ENCODE data around the gene GIPC2. TPM values are rescaled to one million over a fixed set of nuclear protein-coding genes. Genes with fewer than 3 reads are reported as not detected.

GIPC2 gene
- polyA plus RNA-seq, 3 donors, result not detected

GRCh38 chr1:78045563-78045925 lies 222 bp upstream of the GIPC2 start:
- no peaks in the 10 kb centered on the region for H3K79me2 ChIP-seq (ENCODE audit: insufficient read depth, low read length)
- Mint-ChIP-seq H3K27me3 (ENCODE audit: low read depth in 3 of 3) (peaks cover 37 to 56% (median 47%) of the 10 kb centered on the region in 3 donors), H3K4me3 (peak overlapping the region; percentile 82 to 96), H3K36me3 (peaks cover 3% of the 10 kb centered on the region in 2 donors), H3K4me1 (peaks cover 23% of the 10 kb centered on the region), H3K9me3 (peaks cover 0 to 13% (median 3%) of the 10 kb centered on the region in 7 donors), H3K27ac (no peak overlapping the region)
- H3K9me3 ChIP-seq (replicated peaks in 1 of 2; ENCODE audit: control insufficient read depth in 1 of 2, insufficient read depth in 1 of 2, low read length in 2 of 2), result no peaks in the 10 kb centered on the region
- 24% methylated on average over 15 of the region's 19 CpGs for WGBS (ENCODE audit: insufficient coverage)
- H3K9ac ChIP-seq (ENCODE audit: insufficient read depth, low read length, poor library complexity, severe bottlenecking), result peak overlapping the region; percentile 29
- no peak for TF ChIP-seq CTCF (IDR thresholded peaks at IDR 0.05)
- H3K4me2 ChIP-seq (replicated peaks; ENCODE audit: extremely low read depth, low read length, poor library complexity, severe bottlenecking), result peak overlapping the region; percentile 71
- peak overlapping the region; percentile 15 to 77 (median 48) for H3K4me3 ChIP-seq (replicated peaks in 1 of 3; ENCODE audit: low read depth in 2 of 3, low read length in 3 of 3)
- H3K27me3 ChIP-seq (ENCODE audit: control insufficient read depth in 2 of 2, insufficient read depth in 2 of 2, low read length in 2 of 2), result peaks cover 44 to 47% of the 10 kb centered on the region in 2 donors
- intact Hi-C loops (cut with micrococcal nuclease), result no loop called here
- DNase-seq, result no peak
- no peaks in the 10 kb centered on the region for H3K36me3 ChIP-seq (replicated peaks in 1 of 2; ENCODE audit: control insufficient read depth in 1 of 2, insufficient read depth in 2 of 2, low read length in 2 of 2)
- H3K27ac ChIP-seq (ENCODE audit: low read depth in 1 of 2, low read length in 2 of 2), result no peak overlapping the region
- H3K4me1 ChIP-seq (ENCODE audit: control insufficient read depth in 1 of 2, insufficient read depth in 2 of 2, low read length in 2 of 2), result peaks cover 9 to 16% of the 10 kb centered on the region in 2 donors
- no peaks in the 10 kb centered on the region for H4K20me1 ChIP-seq (ENCODE audit: insufficient read depth, low read length)
- H2AFZ ChIP-seq (ENCODE audit: insufficient read depth, low read depth, low read length, poor library complexity, severe bottlenecking), result peak overlapping the region; percentile 71

DNA sequence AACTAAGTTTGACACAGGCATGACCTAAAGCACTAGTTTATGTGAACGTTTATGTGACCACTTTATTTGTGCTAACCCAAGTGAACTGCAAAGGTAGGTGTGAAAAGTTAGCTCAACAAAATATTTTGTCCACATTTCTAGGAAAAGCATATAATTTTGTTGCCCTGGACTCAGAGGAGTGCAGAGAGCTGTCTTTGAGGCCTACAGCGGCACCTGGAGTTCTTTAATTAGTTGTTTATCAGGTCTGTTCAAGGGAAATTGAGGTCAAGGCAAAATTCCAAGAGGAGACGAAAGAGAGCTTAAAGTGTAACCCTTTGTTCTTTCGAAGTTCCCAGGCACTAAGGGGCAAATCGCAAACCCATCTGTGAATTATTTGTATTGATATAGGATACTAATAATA lies 1.3 kb downstream of the GIPC2 start:
- intact Hi-C loops (cut with micrococcal nuclease), result no loop called here
- Mint-ChIP-seq H3K36me3 (peaks cover 3% of the 10 kb centered on the region in 2 donors), H3K9me3 (peaks cover 0 to 13% (median 3%) of the 10 kb centered on the region in 7 donors), H3K27ac (no peak overlapping the region), H3K4me3 (peak overlapping the region; percentile 82 to 96), H3K27me3 (ENCODE audit: low read depth in 3 of 3) (peaks cover 37 to 56% (median 47%) of the 10 kb centered on the region in 3 donors), H3K4me1 (peaks cover 20% of the 10 kb centered on the region)
- no peaks in the 10 kb centered on the region for H3K9me3 ChIP-seq (replicated peaks in 1 of 2; ENCODE audit: control insufficient read depth in 1 of 2, insufficient read depth in 1 of 2, low read length in 2 of 2)
- H3K4me1 ChIP-seq (ENCODE audit: control insufficient read depth in 1 of 2, insufficient read depth in 2 of 2, low read length in 2 of 2), result peaks cover 9 to 16% of the 10 kb centered on the region in 2 donors
- no peak for DNase-seq
- no peak overlapping the region for H3K27ac ChIP-seq (ENCODE audit: low read depth in 1 of 2, low read length in 2 of 2)
- H4K20me1 ChIP-seq (ENCODE audit: insufficient read depth, low read length), result no peaks in the 10 kb centered on the region
- no peak overlapping the region for H3K4me2 ChIP-seq (replicated peaks; ENCODE audit: extremely low read depth, low read length, poor library complexity, severe bottlenecking)
- no peaks in the 10 kb centered on the region for H3K36me3 ChIP-seq (replicated peaks in 1 of 2; ENCODE audit: control insufficient read depth in 1 of 2, insufficient read depth in 2 of 2, low read length in 2 of 2)
- H3K9ac ChIP-seq (ENCODE audit: insufficient read depth, low read length, poor library complexity, severe bottlenecking), result no peak overlapping the region
- WGBS (ENCODE audit: insufficient coverage), result 40% methylated on average over 1 of the region's 5 CpGs
- no peak for TF ChIP-seq CTCF (IDR thresholded peaks at IDR 0.05)
- no peak overlapping the region for H3K4me3 ChIP-seq (replicated peaks in 1 of 3; ENCODE audit: low read depth in 2 of 3, low read length in 3 of 3)
- H2AFZ ChIP-seq (ENCODE audit: insufficient read depth, low read depth, low read length, poor library complexity, severe bottlenecking), result no peak overlapping the region
- H3K27me3 ChIP-seq (ENCODE audit: control insufficient read depth in 2 of 2, insufficient read depth in 2 of 2, low read length in 2 of 2), result peaks cover 44 to 47% of the 10 kb centered on the region in 2 donors
- no peaks in the 10 kb centered on the region for H3K79me2 ChIP-seq (ENCODE audit: insufficient read depth, low read length)
